ACC112 (cell line): Measurements from ENCODE around the gene COQ9.

ENCODE experiments used
- H2AFZ ChIP-seq: fragments of 200-600 bp; sonication (generic); one replicate; pipeline ENCODE4 v1.6.0; 2017; ENCODE audit warnings: antibody characterized with exemption, low read length; ENCODE audit not compliant: unreplicated experiment
- H3K27ac ChIP-seq: fragments of 200-600 bp; sonication (generic); 2 replicates; pipeline ENCODE4 v1.5.1; 2014; ENCODE audit warnings: low read depth, mild to moderate bottlenecking, antibody characterized with exemption, low read length, moderate library complexity
- H3K27me3 ChIP-seq: fragments of 200-600 bp; sonication (generic); 2 replicates; pipeline ENCODE4 v1.6.1; 2014; ENCODE audit warnings: mild to moderate bottlenecking, antibody characterized with exemption, low read length, moderate library complexity, mixed read lengths; ENCODE audit not compliant: insufficient read depth
- H3K36me3 ChIP-seq: fragments of 200-600 bp; sonication (generic); 2 replicates; pipeline ENCODE4 v1.6.1; 2016; ENCODE audit warnings: mild to moderate bottlenecking, antibody characterized with exemption, low read length, moderate library complexity, mixed read lengths; ENCODE audit not compliant: insufficient read depth
- H3K4me1 ChIP-seq: fragments of 200-600 bp; sonication (generic); one replicate; pipeline ENCODE4 v1.6.1; 2016; ENCODE audit warnings: low read length, mixed read lengths; ENCODE audit not compliant: insufficient read depth, unreplicated experiment, control insufficient read depth
- H3K4me3 ChIP-seq: fragments of 200-600 bp; sonication (generic); 2 replicates; pipeline ENCODE4 v1.5.1; 2014; ENCODE audit warnings: mild to moderate bottlenecking, low read depth, low read length
- H3K79me2 ChIP-seq: fragments of 200-600 bp; sonication (generic); one replicate; pipeline ENCODE4 v1.6.0; 2016; ENCODE audit warnings: low read length; ENCODE audit not compliant: control insufficient read depth, unreplicated experiment, insufficient read depth

Gene COQ9

GRCh38 chr16:57452021-57452420 lies 4.7 kb downstream of the COQ9 start:
- peaks cover 30% of the 10 kb centered on the region for H3K36me3 ChIP-seq
- H3K27ac ChIP-seq, result no peak overlapping the region
- no peak overlapping the region for H2AFZ ChIP-seq
- no peak overlapping the region for H3K4me3 ChIP-seq
- H3K79me2 ChIP-seq, result peaks cover 20% of the 10 kb centered on the region
- no peaks in the 10 kb centered on the region for H3K27me3 ChIP-seq
- no peaks in the 10 kb centered on the region for H3K4me1 ChIP-seq

- Histone ChIP-seq H2AFZ (peak within 1 kb of the TSS; percentile 74), H3K4me1 (peaks cover 7% of the 10 kb centered on the region), H3K27me3 (no peaks in the 10 kb centered on the region), H3K36me3 (peaks cover 11% of the 10 kb centered on the region), H3K4me3 (peak within 1 kb of the TSS; percentile 99), H3K79me2 (peaks cover 29% of the 10 kb centered on the region), H3K27ac (no peak within 1 kb of the TSS; the same call in 1 of the 2 replicates)
Observed at GRCh38 chr16:57462209-57462977, 15.1 kb downstream of the COQ9 start, which contains the start of gene POLR2C. Gene POLR2C (plus strand): TSS chr16:57462679. CDS start chr16:57462725, 46 bp downstream.

GRCh38 chr16:57462978-57463362 lies 15.7 kb downstream of the COQ9 start:
- H2AFZ ChIP-seq, result no peak overlapping the region

GRCh38 chr16:57464523-57464922 lies 17.2 kb downstream of the COQ9 start:
- Histone ChIP-seq H3K4me1 (peaks cover 7% of the 10 kb centered on the region), H3K27ac (no peak overlapping the region), H3K4me3 (no peak overlapping the region), H3K36me3 (peaks cover 17% of the 10 kb centered on the region), H3K27me3 (no peaks in the 10 kb centered on the region), H2AFZ (no peak overlapping the region), H3K79me2 (peaks cover 29% of the 10 kb centered on the region)

More at GRCh38 chr16:57462978-57463362, 15.7 kb downstream of the COQ9 start:
- H3K4me3 ChIP-seq, result peak overlapping the region; percentile 99
- H3K36me3 ChIP-seq, result peaks cover 13% of the 10 kb centered on the region
- H3K4me1 ChIP-seq, result peaks cover 7% of the 10 kb centered on the region
- H3K79me2 ChIP-seq, result peaks cover 29% of the 10 kb centered on the region
- H3K27ac ChIP-seq, result no peak overlapping the region
- no peaks in the 10 kb centered on the region for H3K27me3 ChIP-seq

DNA sequence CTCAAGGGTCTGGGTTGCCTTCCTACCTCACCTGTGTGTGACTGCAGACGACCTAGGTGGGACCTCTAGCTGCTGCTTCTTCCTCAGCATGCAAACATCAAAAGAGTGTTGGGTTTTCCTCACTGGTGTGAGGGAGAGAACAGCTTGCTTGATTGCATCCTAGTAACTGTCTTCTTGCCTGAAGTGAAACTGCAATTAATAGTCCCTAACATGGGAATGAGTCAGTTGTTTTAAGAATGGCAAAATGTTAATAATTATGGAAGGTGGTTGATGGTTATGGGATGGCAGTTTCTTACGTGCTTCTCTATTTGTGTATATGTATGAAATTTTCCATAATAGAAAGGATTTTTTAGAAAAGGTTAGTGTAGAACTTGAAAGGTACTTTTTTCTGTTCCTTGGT lies 21.1 kb downstream of the COQ9 start:
- H3K4me1 ChIP-seq, result peaks cover 25% of the 10 kb centered on the region
- H3K27me3 ChIP-seq, result no peaks in the 10 kb centered on the region
- peaks cover 22% of the 10 kb centered on the region for H3K79me2 ChIP-seq
- no peak overlapping the region for H3K4me3 ChIP-seq
- H3K27ac ChIP-seq, result no peak overlapping the region
- no peak overlapping the region for H2AFZ ChIP-seq
- H3K36me3 ChIP-seq, result peaks cover 32% of the 10 kb centered on the region

DNA sequence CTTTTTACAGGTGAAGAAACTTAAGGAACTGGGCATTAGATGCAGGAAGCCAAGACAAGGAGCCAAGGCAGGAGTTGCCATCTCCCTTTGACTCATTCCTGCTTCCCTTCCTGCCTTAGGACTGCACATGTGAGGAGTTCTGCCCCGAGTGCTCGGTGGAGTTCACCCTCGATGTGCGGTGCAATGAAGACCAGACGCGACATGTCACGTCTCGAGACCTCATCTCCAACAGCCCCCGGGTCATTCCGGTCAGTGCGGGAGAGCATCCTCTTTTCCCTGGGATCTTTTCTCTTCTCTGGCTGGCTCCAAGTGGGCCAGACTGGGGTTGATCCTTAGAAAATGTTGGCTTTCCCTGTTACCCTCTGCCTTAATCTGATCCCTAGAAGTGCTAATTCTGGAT lies 21.8 kb downstream of the COQ9 start:
- Histone ChIP-seq H3K4me1 (peaks cover 19% of the 10 kb centered on the region), H3K4me3 (no peak overlapping the region), H3K79me2 (peaks cover 15% of the 10 kb centered on the region), H3K27ac (no peak overlapping the region), H3K36me3 (peaks cover 31% of the 10 kb centered on the region), H3K27me3 (no peaks in the 10 kb centered on the region), H2AFZ (no peak overlapping the region)

DNA sequence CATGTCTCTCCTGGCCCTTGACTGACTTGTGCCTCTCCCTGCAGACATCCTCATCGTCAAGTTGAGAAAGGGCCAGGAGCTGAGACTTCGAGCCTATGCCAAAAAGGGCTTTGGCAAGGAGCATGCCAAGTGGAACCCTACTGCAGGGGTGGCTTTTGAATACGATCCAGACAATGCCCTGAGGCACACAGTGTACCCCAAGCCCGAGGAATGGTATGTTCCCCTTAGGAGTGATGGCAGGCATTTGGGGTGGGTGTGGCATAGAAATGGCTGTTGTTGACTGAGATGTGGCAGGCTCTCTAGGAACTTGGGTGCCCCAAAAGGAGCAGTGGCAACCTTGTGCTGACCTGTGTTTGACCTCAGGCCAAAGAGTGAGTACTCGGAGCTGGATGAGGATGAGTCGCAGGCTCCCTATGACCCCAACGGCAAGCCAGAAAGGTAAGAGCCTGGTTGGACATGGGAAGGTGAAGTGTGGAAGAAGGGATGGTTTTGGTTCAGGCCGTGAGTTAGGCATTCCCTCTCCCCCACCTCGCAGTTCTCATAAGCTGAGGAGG lies 22.7 kb downstream of the COQ9 start:
- Histone ChIP-seq H3K27me3 (no peaks in the 10 kb centered on the region), H3K36me3 (peaks cover 25% of the 10 kb centered on the region), H3K4me3 (no peak overlapping the region), H2AFZ (no peak overlapping the region), H3K4me1 (peaks cover 19% of the 10 kb centered on the region), H3K27ac (no peak overlapping the region), H3K79me2 (peaks cover 7% of the 10 kb centered on the region)

DNA sequence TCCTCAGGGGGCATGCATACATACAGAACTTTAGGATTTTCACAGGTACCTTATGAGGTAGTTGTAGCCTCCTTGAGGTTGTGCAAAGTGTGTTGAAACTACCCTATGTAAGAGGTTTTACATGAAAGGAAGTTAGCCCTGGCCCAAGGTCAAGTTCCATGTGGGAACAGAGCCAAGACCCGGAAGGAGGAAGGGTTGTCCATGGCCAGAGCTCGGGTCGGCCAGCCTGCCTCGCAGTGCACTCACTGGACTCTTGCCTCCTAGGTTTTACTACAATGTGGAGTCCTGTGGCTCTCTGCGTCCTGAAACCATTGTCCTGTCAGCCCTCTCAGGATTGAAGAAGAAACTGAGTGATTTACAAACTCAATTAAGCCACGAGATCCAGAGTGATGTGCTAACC lies 23.4 kb downstream of the COQ9 start:
- Histone ChIP-seq H3K4me1 (peaks cover 19% of the 10 kb centered on the region), H3K36me3 (peaks cover 25% of the 10 kb centered on the region), H3K27ac (no peak overlapping the region), H3K4me3 (no peak overlapping the region), H2AFZ (no peak overlapping the region), H3K79me2 (no peaks in the 10 kb centered on the region), H3K27me3 (no peaks in the 10 kb centered on the region)

GRCh38 chr16:57471209-57471608 lies 23.9 kb downstream of the COQ9 start:
- H3K4me3 ChIP-seq, result no peak overlapping the region
- no peaks in the 10 kb centered on the region for H3K27me3 ChIP-seq
- H3K79me2 ChIP-seq, result peaks cover under 1% of the 10 kb centered on the region
- H3K36me3 ChIP-seq, result peaks cover 25% of the 10 kb centered on the region
- H3K4me1 ChIP-seq, result peaks cover 19% of the 10 kb centered on the region
- no peak overlapping the region for H3K27ac ChIP-seq
- no peak overlapping the region for H2AFZ ChIP-seq

- Histone ChIP-seq H3K4me1 (peaks cover 19% of the 10 kb centered on the region), H3K36me3 (peaks cover 25% of the 10 kb centered on the region)
Observed at GRCh38 chr16:57471852-57472664, 24.8 kb downstream of the COQ9 start.

More at GRCh38 chr16:57471852-57472664, 24.8 kb downstream of the COQ9 start:
- Histone ChIP-seq H3K27ac (no peak overlapping the region), H3K27me3 (no peaks in the 10 kb centered on the region), H3K79me2 (peaks cover 9% of the 10 kb centered on the region), H3K4me3 (no peak overlapping the region), H2AFZ (no peak overlapping the region)
